ENCODE results near the gene TMSB10. TPM values are rescaled to one million over a fixed set of nuclear protein-coding genes. Genes with fewer than 3 reads are reported as not detected.

Gene TMSB10
- total RNA-seq, 4 donors from 2014 or later = 693 to 2,974 (median 1,499) TPM

DNA sequence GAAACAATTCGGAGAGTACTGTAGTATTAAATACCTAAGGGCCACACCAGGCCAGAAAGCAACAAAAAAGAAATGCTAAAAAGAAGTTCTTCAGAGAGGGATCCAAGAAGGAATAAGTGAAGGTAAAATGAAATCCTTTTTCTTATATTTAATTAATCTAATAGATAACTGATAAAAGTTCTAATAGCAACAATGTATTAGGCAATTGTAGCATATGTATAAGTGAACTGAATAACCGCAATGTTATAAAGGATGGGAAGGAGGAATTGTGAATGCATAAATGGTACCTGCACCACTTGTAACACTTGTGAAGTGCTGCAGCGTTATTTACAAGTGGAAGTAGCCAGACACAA, 21.8 kb downstream of the TMSB10 start:
- no peaks in the 10 kb centered on the region for H3K36me3 ChIP-seq
- H3K4me3 ChIP-seq = no peak overlapping the region

DNA sequence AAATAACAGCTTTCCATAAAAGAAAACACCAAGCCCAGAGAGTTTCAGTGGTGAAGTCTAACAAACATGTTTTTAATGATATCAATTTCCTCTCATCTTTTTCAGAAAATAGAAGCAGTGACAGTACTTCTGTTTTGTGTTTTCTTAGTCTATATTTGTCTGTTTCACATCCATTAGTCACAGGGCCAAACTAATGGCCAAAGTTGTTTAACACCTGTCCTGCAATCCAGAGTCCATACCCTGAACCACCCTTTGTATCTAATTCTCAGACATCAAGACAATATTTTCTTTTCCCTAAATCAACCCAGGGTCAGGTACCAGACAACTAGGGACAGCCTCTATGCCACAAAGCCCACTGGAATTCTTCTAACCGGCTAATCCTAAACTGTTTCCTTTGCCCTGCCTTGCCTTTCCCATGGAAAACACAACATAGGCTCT, 25.9 kb downstream of the TMSB10 start:
- TF ChIP-seq, protein P1, sequence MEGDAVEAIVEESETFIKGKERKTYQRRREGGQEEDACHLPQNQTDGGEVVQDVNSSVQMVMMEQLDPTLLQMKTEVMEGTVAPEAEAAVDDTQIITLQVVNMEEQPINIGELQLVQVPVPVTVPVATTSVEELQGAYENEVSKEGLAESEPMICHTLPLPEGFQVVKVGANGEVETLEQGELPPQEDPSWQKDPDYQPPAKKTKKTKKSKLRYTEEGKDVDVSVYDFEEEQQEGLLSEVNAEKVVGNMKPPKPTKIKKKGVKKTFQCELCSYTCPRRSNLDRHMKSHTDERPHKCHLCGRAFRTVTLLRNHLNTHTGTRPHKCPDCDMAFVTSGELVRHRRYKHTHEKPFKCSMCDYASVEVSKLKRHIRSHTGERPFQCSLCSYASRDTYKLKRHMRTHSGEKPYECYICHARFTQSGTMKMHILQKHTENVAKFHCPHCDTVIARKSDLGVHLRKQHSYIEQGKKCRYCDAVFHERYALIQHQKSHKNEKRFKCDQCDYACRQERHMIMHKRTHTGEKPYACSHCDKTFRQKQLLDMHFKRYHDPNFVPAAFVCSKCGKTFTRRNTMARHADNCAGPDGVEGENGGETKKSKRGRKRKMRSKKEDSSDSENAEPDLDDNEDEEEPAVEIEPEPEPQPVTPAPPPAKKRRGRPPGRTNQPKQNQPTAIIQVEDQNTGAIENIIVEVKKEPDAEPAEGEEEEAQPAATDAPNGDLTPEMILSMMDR (IDR thresholded peaks at IDR 0.05) = no peak
- TF ChIP-seq POLR2A (IDR thresholded peaks at IDR 0.05) = no peak
- H3K36me3 ChIP-seq = no peaks in the 10 kb centered on the region
- H3K9me3 ChIP-seq = no peaks in the 10 kb centered on the region
- intact Hi-C loops (cut with DNase I; ENCODE audit: low total_unique reads) = no loop called here
- no peaks in the 10 kb centered on the region for H3K4me1 ChIP-seq
- no peak overlapping the region for H3K27ac ChIP-seq
- no peak overlapping the region for H3K4me3 ChIP-seq
- DNase-seq = no peak
- no peaks in the 10 kb centered on the region for H3K27me3 ChIP-seq

More for the DNA sequence above, 21.8 kb downstream of the TMSB10 start:
- TF ChIP-seq, protein P1 (IDR thresholded peaks at IDR 0.05) = no peak
- TF ChIP-seq POLR2A (IDR thresholded peaks at IDR 0.05) = no peak
- Histone ChIP-seq H3K4me1 (no peaks in the 10 kb centered on the region), H3K27ac (no peak overlapping the region), H3K9me3 (no peaks in the 10 kb centered on the region), H3K27me3 (no peaks in the 10 kb centered on the region)
- intact Hi-C loops (cut with DNase I; ENCODE audit: low total_unique reads) = no loop called here
- DNase-seq = no peak

DNA sequence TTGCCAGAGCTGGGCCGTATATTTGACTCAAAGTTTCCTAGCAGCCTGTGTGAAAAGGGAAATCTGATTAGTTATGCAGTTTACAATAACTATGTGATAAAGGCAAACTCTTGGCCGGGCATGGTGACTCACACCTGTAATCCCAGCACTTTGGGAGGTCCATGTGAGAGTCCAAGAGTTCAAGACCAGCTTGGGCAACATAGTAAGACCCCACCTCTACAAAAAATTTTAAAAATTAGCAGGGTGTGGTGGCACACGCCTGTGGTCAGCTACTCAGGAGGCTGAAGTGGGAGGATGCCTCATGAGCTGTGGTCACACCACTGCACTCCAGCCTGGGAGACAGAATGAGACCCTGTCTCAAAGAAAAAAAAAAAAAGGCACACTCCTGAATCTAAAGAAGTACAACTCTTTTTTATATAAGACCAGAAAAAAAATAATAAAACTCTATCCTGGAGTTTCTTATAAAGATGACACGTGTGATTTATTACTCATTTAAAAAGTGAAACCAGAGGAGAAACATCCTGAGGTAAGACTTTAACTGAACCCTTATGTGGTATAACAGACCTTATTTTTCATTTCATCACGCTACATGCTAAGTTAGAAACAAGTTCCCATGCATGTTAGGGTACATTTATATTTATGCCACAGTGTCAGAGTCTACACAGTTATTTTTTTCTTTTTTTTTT, 32.9 kb downstream of the TMSB10 start:
- H3K27ac ChIP-seq = no peak overlapping the region
- no peak for TF ChIP-seq POLR2A (IDR thresholded peaks at IDR 0.05)
- TF ChIP-seq, protein P1 (IDR thresholded peaks at IDR 0.05) = no peak
- DNase-seq = no peak
- no peaks in the 10 kb centered on the region for H3K36me3 ChIP-seq
- intact Hi-C loops (cut with DNase I; ENCODE audit: low total_unique reads) = loop anchor here (5.0 kb wide), 1 partner anchor 121 kb away; no protein-coding TSS in a partner anchor
- H3K4me3 ChIP-seq = no peak overlapping the region
- H3K9me3 ChIP-seq = no peaks in the 10 kb centered on the region
- no peaks in the 10 kb centered on the region for H3K27me3 ChIP-seq
- no peaks in the 10 kb centered on the region for H3K4me1 ChIP-seq

DNA sequence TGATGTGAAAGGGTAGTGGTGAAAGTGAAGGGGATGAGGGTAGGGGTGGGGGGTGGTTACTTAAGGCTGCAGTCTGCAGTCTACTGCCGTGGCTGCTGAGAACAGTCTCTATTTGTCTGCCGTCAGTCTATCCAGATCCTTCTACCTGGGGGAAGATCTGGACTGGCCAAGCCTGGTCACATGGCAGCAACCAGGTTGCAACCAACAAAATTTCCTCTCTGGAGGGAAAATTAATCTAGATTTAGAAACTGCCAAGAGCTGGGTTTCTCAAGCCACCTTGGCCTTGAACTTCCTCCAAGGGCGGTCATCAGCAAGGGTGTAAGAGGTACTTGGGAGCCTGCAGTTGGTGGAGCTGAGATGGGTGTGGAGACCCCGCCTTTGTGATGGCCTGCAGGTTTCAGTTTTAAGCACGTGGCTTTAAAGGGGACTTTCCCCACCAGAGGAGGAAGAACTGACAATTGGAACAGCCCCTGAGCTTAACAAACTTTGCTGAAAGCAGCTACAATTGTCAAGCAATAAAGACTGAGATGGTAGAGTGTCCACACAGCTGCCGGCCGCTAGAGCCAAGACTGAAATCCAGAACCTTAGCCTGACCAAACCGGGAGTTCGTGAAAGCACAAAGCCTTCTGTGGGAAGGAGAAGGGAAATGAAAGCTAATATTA, 34.1 kb downstream of the TMSB10 start:
- H3K9me3 ChIP-seq = no peaks in the 10 kb centered on the region
- no peak for DNase-seq
- no peaks in the 10 kb centered on the region for H3K36me3 ChIP-seq
- TF ChIP-seq, protein P1 (IDR thresholded peaks at IDR 0.05) = no peak
- no peak for TF ChIP-seq POLR2A (IDR thresholded peaks at IDR 0.05)
- H3K27ac ChIP-seq = no peak overlapping the region
- H3K4me1 ChIP-seq = no peaks in the 10 kb centered on the region
- H3K4me3 ChIP-seq = no peak overlapping the region
- H3K27me3 ChIP-seq = no peaks in the 10 kb centered on the region
- intact Hi-C loops (cut with DNase I; ENCODE audit: low total_unique reads) = loop anchor here (5.0 kb wide), 1 partner anchor 122 kb away; no protein-coding TSS in a partner anchor

DNA sequence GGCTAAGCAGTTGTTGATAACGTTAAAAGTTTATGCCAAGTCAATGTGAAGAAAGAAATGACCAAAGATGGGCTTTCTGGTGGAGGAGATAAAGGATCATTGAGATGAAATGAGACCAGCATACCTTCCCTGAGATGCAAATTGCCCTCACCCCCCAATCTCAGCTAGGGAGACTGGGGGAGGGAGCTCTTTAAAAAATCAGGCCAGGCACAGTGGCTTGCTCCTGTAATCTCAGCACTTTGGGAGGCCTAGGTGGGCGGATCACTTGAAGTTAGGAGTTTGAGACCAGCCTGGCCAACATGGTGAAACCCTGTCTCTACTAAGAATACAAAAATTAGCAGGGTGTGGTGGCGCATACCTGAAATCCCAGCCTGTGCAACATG, 34.6 kb downstream of the TMSB10 start:
- TF ChIP-seq POLR2A (IDR thresholded peaks at IDR 0.05) = no peak
- TF ChIP-seq, protein P1 (IDR thresholded peaks at IDR 0.05) = no peak
- Histone ChIP-seq H3K4me3 (no peak overlapping the region), H3K27me3 (no peaks in the 10 kb centered on the region), H3K4me1 (no peaks in the 10 kb centered on the region), H3K9me3 (no peaks in the 10 kb centered on the region), H3K36me3 (no peaks in the 10 kb centered on the region), H3K27ac (no peak overlapping the region)
- intact Hi-C loops (cut with DNase I; ENCODE audit: low total_unique reads) = no loop called here
- DNase-seq = no peak

Data from uterus (tissue), 4 donors.